K562 (cell line): ENCODE results near the gene SARS2. TPM values are rescaled to one million over a fixed set of nuclear protein-coding genes. Genes with fewer than 3 reads are reported as not detected.

Experiments
- ARHGAP35 ChIP-seq: fragments of 450-650 bp; IDR thresholded peaks from 2 replicates; pipeline ENCODE4 v1.6.1; 2018; ENCODE audit not compliant: partially characterized antibody
- BCOR ChIP-seq: fragments of 450-650 bp; IDR thresholded peaks from 2 replicates; pipeline ENCODE4 v1.6.1; 2016
- BRF2 ChIP-seq: IDR thresholded peaks from 3 replicates; pipeline ENCODE4 v1.6.1; 2011; ENCODE audit warnings: borderline replicate concordance, mild to moderate bottlenecking; ENCODE audit not compliant: insufficient read length, insufficient read depth
- CBFA2T2 ChIP-seq: fragments of 450-650 bp; conservative IDR thresholded peaks from 2 replicates; pipeline ENCODE4 v1.6.1; 2017; ENCODE audit warnings: mild to moderate bottlenecking
- CBX2 ChIP-seq: fragments of 200-600 bp; sonication (generic); IDR thresholded peaks from one replicate; pipeline ENCODE4 v1.6.1; 2012; ENCODE audit warnings: mild to moderate bottlenecking, low read length, inconsistent platforms; ENCODE audit not compliant: insufficient read depth, poor library complexity, severe bottlenecking
- HNRNPUL1 ChIP-seq: fragments of 200-400 bp; formaldehyde crosslinking; IDR thresholded peaks from 2 replicates; pipeline ENCODE4 v1.6.1; 2017; ENCODE audit warnings: low read length
- KDM4B ChIP-seq, 2 experiments: fragments of 450-650 bp in 1 of 2; sonication (generic) in 1 of 2; IDR thresholded peaks; 2 replicates each; pipeline ENCODE4 v1.6.1; 2016 to 2017; ENCODE audit warnings: borderline replicate concordance in 2 of 2, antibody characterized with exemption in 1 of 2, low read depth in 1 of 2, mild to moderate bottlenecking in 1 of 2
- KLF10 ChIP-seq: fragments of 250-450 bp; sonication (Bioruptor Pico); IDR thresholded peaks from 2 replicates; pipeline ENCODE4 v1.6.1; 2021; ENCODE audit warnings: matching md5 sums
- MTF1 ChIP-seq: fragments of 250-450 bp; sonication (Bioruptor Pico); IDR thresholded peaks from 2 replicates; pipeline ENCODE4 v1.9.0; 2021; ENCODE audit warnings: moderate library complexity, mild to moderate bottlenecking, inconsistent platforms, borderline replicate concordance
- NFIC ChIP-seq: fragments of 450-650 bp; IDR thresholded peaks from 2 replicates; pipeline ENCODE4 v1.6.1; 2017; ENCODE audit warnings: mild to moderate bottlenecking, inconsistent platforms
- RBM34 ChIP-seq: fragments of 200-400 bp; formaldehyde crosslinking; IDR thresholded peaks from 2 replicates; pipeline ENCODE4 v1.6.1; 2018; ENCODE audit warnings: low read length, borderline replicate concordance; ENCODE audit not compliant: insufficient read depth
- SIN3A ChIP-seq, 2 experiments: fragments of 150-350 bp in 1 of 2; IDR thresholded peaks; 2 replicates each; pipeline ENCODE4 v1.6.1; 2011 to 2016; ENCODE audit warnings: borderline replicate concordance in 2 of 2, low read depth in 2 of 2, low read length in 2 of 2, mild to moderate bottlenecking in 2 of 2, moderate library complexity in 2 of 2; ENCODE audit not compliant: control insufficient read depth in 1 of 2
- SRF ChIP-seq, 2 experiments: fragments of 250-450, 450-650 bp in 1 of 2; sonication (Bioruptor Pico) in 1 of 2; sonication (generic) in 1 of 2; formaldehyde crosslinking; IDR thresholded peaks; 2 replicates each; pipeline versions ENCODE4 v1.5.0 to v1.5.1; 2020 to 2022; ENCODE audit warnings: mild to moderate bottlenecking in 1 of 2, missing genetic modification reagents in 1 of 2
- TBL1XR1 ChIP-seq, 2 experiments: IDR thresholded peaks; 2 replicates each; pipeline ENCODE4 v1.6.1; 2012; ENCODE audit warnings: improper control_type of control experiment in 2 of 2, low read length in 2 of 2, mild to moderate bottlenecking in 1 of 2
- ZEB2 ChIP-seq: fragments of 450-650 bp; IDR thresholded peaks from 2 replicates; pipeline ENCODE4 v1.6.1; 2016
- ZFP1 ChIP-seq: fragments of 450-650 bp; formaldehyde crosslinking; IDR thresholded peaks from 2 replicates; pipeline ENCODE4 v1.4.0; 2020; ENCODE audit warnings: mild to moderate bottlenecking, mixed read lengths
- ZHX1 ChIP-seq: fragments of 150-350 bp; conservative IDR thresholded peaks from 2 replicates; pipeline ENCODE4 v1.6.1; 2014; ENCODE audit warnings: low read length
- ZNF121 ChIP-seq: sonication (generic); formaldehyde crosslinking; conservative IDR thresholded peaks from 2 replicates; pipeline ENCODE4 v1.8.0; 2022; ENCODE audit warnings: missing genetic modification reagents
- ZNF512 ChIP-seq: IDR thresholded peaks from 2 replicates; pipeline ENCODE4 v1.6.1; 2016; ENCODE audit warnings: missing genetic modification characterization, missing compliant biosample characterization
- ZNF561 ChIP-seq: fragments of 450-650 bp; formaldehyde crosslinking; conservative IDR thresholded peaks from 2 replicates; pipeline ENCODE4 v1.4.0; 2020; ENCODE audit warnings: mild to moderate bottlenecking, moderate library complexity
- ZNF707 ChIP-seq: fragments of 250-450 bp; sonication (Bioruptor Pico); conservative IDR thresholded peaks from 2 replicates; pipeline ENCODE4 v1.8.0; 2022; ENCODE audit warnings: inconsistent platforms, mild to moderate bottlenecking, moderate library complexity
- ZNF766 ChIP-seq: fragments of 200-800 bp; sonication (Bioruptor generic); conservative IDR thresholded peaks from 2 replicates; pipeline ENCODE4 v1.6.1; 2016; ENCODE audit warnings: missing genetic modification characterization, missing compliant biosample characterization
- ZNF780A ChIP-seq: fragments of 250-450 bp; sonication (Bioruptor Pico); IDR thresholded peaks from 2 replicates; pipeline ENCODE4 v1.5.0; 2021; ENCODE audit warnings: mild to moderate bottlenecking
- polyA plus RNA-seq, 8 experiments: library from polyadenylated mRNA; depleted of rRNA in 4 of 8; stranded (reverse) in 5 of 8; unstranded in 3 of 8; fragments of >200 nt; fragmentation: Nextera tagmentation in 2 of 8; fragmentation: Illumina TruSeq in 1 of 8; extraction: Ambion mirVana in 2 of 8; extraction: Trizol in 1 of 8; gene quantifications; 2 replicates each; pipeline versions ENCODE4 v1.2.1 to v1.2.3, GENCODE V29; 2011 to 2014; ENCODE audit warnings: inconsistent platforms in 1 of 8, missing spikeins in 1 of 8
- total RNA-seq, 7 experiments: library from RNA; depleted of rRNA in 6 of 7; stranded (reverse); fragments of >200 nt in 6 of 7; fragmentation: Illumina TruSeq in 2 of 7; extraction: Trizol in 2 of 7; gene quantifications; 2 replicates each; pipeline versions ENCODE4 v1.2.1 to v1.2.3, GENCODE V29; 2011 to 2021; ENCODE audit warnings: low replicate concordance in 1 of 7

SARS2 gene
- total and polyA plus RNA-seq, 9 of the 15 experiments (the other 6 are each of a cell fraction or from before 2014, with no cell fraction given), result 3.1 to 59.1 (median 31.7) TPM

GRCh38 chr19:38975214-38975860 lies 44.8 kb upstream of the SARS2 start, which contains the start of gene FBXO17 (continued):
- TF ChIP-seq ZHX1, result no peak
- 0 out of 2 replicates have a peak, but pooled peaks have one; percentile 31 for TF ChIP-seq ZEB2
- no peak for TF ChIP-seq KLF10 (CRISPR knock-in tag)
- TF ChIP-seq ZNF780A, result no peak
- peak; percentile 34; the same call in 1 of the 2 replicates for TF ChIP-seq BCOR
- no peak for TF ChIP-seq HNRNPUL1
- TF ChIP-seq ZNF121, result no peak
- TF ChIP-seq ZFP1, result no peak
- no peak for TF ChIP-seq ZNF707
- TF ChIP-seq RBM34, result no peak
- TF ChIP-seq ZNF561 (CRISPR knock-in tag), result no peak
- TF ChIP-seq KDM4B (IDR thresholded peaks at IDR 0.05; ENCODE audit: borderline replicate concordance in 2 of 2, low read depth in 1 of 2), result no peak
- TF ChIP-seq CBX2, result no peak
- no peak for TF ChIP-seq SRF (CRISPR knock-in tag; IDR thresholded peaks at IDR 0.05)
- TF ChIP-seq ZNF512 (tag), result no peak
- TF ChIP-seq SIN3A (IDR thresholded peaks at IDR 0.05; ENCODE audit: borderline replicate concordance in 2 of 2, control insufficient read depth in 1 of 2, low read depth in 2 of 2, low read length in 2 of 2), result peak; percentile 66 to 90; a peak in 3 of 4 replicates
- TF ChIP-seq MTF1, result no peak
- no peak for TF ChIP-seq BRF2
- no peak for TF ChIP-seq NFIC
- TF ChIP-seq TBL1XR1 (IDR thresholded peaks at IDR 0.05; ENCODE audit: low read length in 2 of 2), result no peak
- TF ChIP-seq ARHGAP35, result no peak
- 0 out of 2 replicates have a peak, but pooled peaks have one; percentile 3 for TF ChIP-seq CBFA2T2
- TF ChIP-seq ZNF766, result peak; percentile 58; the same call in 1 of the 2 replicates
